ENCODE data around the gene KAT8.

GRCh38 chr16:31148896-31149295 is 31.4 kb downstream of the KAT8 start:
- TF ChIP-seq CTCF (IDR thresholded peaks at IDR 0.05) (no peak), POLR2A (IDR thresholded peaks at IDR 0.05) (no peak), POLR2AphosphoS5 (IDR thresholded peaks at IDR 0.05) (no peak), EP300 (IDR thresholded peaks at IDR 0.05) (no peak)

All from upper lobe of left lung (tissue), 4 donors.